ENCODE results near the gene OXER1. TPM values are rescaled to one million over a fixed set of nuclear protein-coding genes. Genes with fewer than 3 reads are reported as not detected.

OXER1 gene
- polyA plus RNA-seq, 2 donors, result 0.48 to 2.5 TPM

- Histone ChIP-seq H3K27me3 (ENCODE audit: control insufficient read depth in 1 of 2, insufficient read depth in 2 of 2, low read length in 2 of 2) (no peaks in the 10 kb centered on the region), H3K36me3 (ENCODE audit: control insufficient read depth in 2 of 2, insufficient read depth in 2 of 2, low read length in 1 of 2) (peaks cover 0 to 3% of the 10 kb centered on the region in 2 donors), H3K27ac (ENCODE audit: low read depth in 2 of 2, low read length in 1 of 2) (peak overlapping the region in 1 of 2 donors; percentile 6), H3K4me1 (ENCODE audit: control insufficient read depth in 2 of 2, insufficient read depth in 2 of 2, low read length in 1 of 2) (peaks cover 0 to 2% of the 10 kb centered on the region in 2 donors), H3K9me3 (ENCODE audit: control insufficient read depth in 2 of 2, insufficient read depth in 1 of 2, low read depth in 1 of 2, low read length in 1 of 2) (no peaks in the 10 kb centered on the region), H3K4me3 (ENCODE audit: low read depth in 1 of 2, low read length in 2 of 2) (no peak overlapping the region)
- WGBS, 2 donors, result 47 to 51% methylated on average over 2 of the region's 2 CpGs
These were observed 42.0 kb downstream of the OXER1 start for GRCh38 chr2:42721898-42722297.

- no peak overlapping the region for H3K4me3 ChIP-seq (ENCODE audit: low read depth in 1 of 2, low read length in 2 of 2)
- H3K27ac ChIP-seq (ENCODE audit: low read depth in 2 of 2, low read length in 1 of 2), result no peak overlapping the region
- no peaks in the 10 kb centered on the region for H3K9me3 ChIP-seq (ENCODE audit: control insufficient read depth in 2 of 2, insufficient read depth in 1 of 2, low read depth in 1 of 2, low read length in 1 of 2)
- no peaks in the 10 kb centered on the region for H3K27me3 ChIP-seq (ENCODE audit: control insufficient read depth in 1 of 2, insufficient read depth in 2 of 2, low read length in 2 of 2)
- H3K36me3 ChIP-seq (ENCODE audit: control insufficient read depth in 2 of 2, insufficient read depth in 2 of 2, low read length in 1 of 2), result no peaks in the 10 kb centered on the region
- no peaks in the 10 kb centered on the region for H3K4me1 ChIP-seq (ENCODE audit: control insufficient read depth in 2 of 2, insufficient read depth in 2 of 2, low read length in 1 of 2)
- WGBS, 2 donors, result 94 to 95% methylated on average over 7 of the region's 7 CpGs
These were observed 49.2 kb downstream of the OXER1 start for GRCh38 chr2:42714686-42715085.

- Histone ChIP-seq H3K9me3 (ENCODE audit: control insufficient read depth in 2 of 2, insufficient read depth in 1 of 2, low read depth in 1 of 2, low read length in 1 of 2) (no peaks in the 10 kb centered on the region), H3K27ac (ENCODE audit: low read depth in 2 of 2, low read length in 1 of 2) (no peak overlapping the region), H3K27me3 (ENCODE audit: control insufficient read depth in 1 of 2, insufficient read depth in 2 of 2, low read length in 2 of 2) (no peaks in the 10 kb centered on the region), H3K4me1 (ENCODE audit: control insufficient read depth in 2 of 2, insufficient read depth in 2 of 2, low read length in 1 of 2) (no peaks in the 10 kb centered on the region), H3K4me3 (ENCODE audit: low read depth in 1 of 2, low read length in 2 of 2) (no peak overlapping the region), H3K36me3 (ENCODE audit: control insufficient read depth in 2 of 2, insufficient read depth in 2 of 2, low read length in 1 of 2) (no peaks in the 10 kb centered on the region)
- 59 to 70% methylated on average over 4 of the region's 4 CpGs for WGBS, 2 donors
These were observed 50.0 kb downstream of the OXER1 start for GRCh38 chr2:42713920-42714319.

GRCh38 chr2:42712934-42713333, 51.0 kb downstream of the OXER1 start:
- Histone ChIP-seq H3K4me1 (ENCODE audit: control insufficient read depth in 2 of 2, insufficient read depth in 2 of 2, low read length in 1 of 2) (no peaks in the 10 kb centered on the region), H3K27me3 (ENCODE audit: control insufficient read depth in 1 of 2, insufficient read depth in 2 of 2, low read length in 2 of 2) (no peaks in the 10 kb centered on the region), H3K36me3 (ENCODE audit: control insufficient read depth in 2 of 2, insufficient read depth in 2 of 2, low read length in 1 of 2) (no peaks in the 10 kb centered on the region), H3K27ac (ENCODE audit: low read depth in 2 of 2, low read length in 1 of 2) (no peak overlapping the region), H3K4me3 (ENCODE audit: low read depth in 1 of 2, low read length in 2 of 2) (no peak overlapping the region), H3K9me3 (ENCODE audit: control insufficient read depth in 2 of 2, insufficient read depth in 1 of 2, low read depth in 1 of 2, low read length in 1 of 2) (no peaks in the 10 kb centered on the region)
- 83 to 95% methylated on average over 2 of the region's 2 CpGs for WGBS, 2 donors

Other genes starting within 250 kb of the OXER1 start
- gene MTA3, start 195.5 kb downstream of the OXER1 start, polyA plus RNA-seq, result 10 to 100 TPM; 31.7 to 55.3 TPM
- gene HAAO, start 28.4 kb upstream of the OXER1 start, polyA plus RNA-seq, result 1 to 10 TPM; 3.0 to 6.9 TPM